Stomach (tissue), 9 donors: Measurements from ENCODE around the gene ZNF181. TPM values are rescaled to one million over a fixed set of nuclear protein-coding genes. Genes with fewer than 3 reads are reported as not detected.

Experiments
- DNase-seq, 2 donors: peaks; one replicate each; pipeline versions ENCODE4 v3.0.0 to v3.0.0-alpha.2; 2013 to 2019
- H3K27ac ChIP-seq, 5 donors: fragments of 200-600 bp in 4 of 5; sonication (generic) in 4 of 5; one replicate each; pipeline ENCODE4 v1.5.1; 2013 to 2019; ENCODE audit warnings: mild to moderate bottlenecking in 1 of 5, moderate library complexity in 1 of 5
- H3K27me3 ChIP-seq, 3 donors: fragments of 200-600 bp; sonication (generic); one replicate each; pipeline ENCODE4 v1.5.1; 2017 to 2019; ENCODE audit warnings: mixed run types in 1 of 3
- H3K36me3 ChIP-seq, 4 donors: fragments of 200-600 bp; sonication (generic); 1 replicate in 3 of 4; 2 replicates in 1 of 4; pipeline ENCODE4 v1.5.1; 2016 to 2019
- H3K4me1 ChIP-seq, 4 donors: fragments of 200-600 bp; sonication (generic); one replicate each; pipeline ENCODE4 v1.5.1; 2016 to 2019
- H3K4me3 ChIP-seq, 4 donors: fragments of 200-600 bp; sonication (generic) in 3 of 4; one replicate each; pipeline ENCODE4 v1.5.1; 2016 to 2019; ENCODE audit warnings: mild to moderate bottlenecking in 1 of 4
- H3K9me3 ChIP-seq, 4 donors: fragments of 200-600 bp; sonication (generic); one replicate each; pipeline ENCODE4 v1.5.1; 2016 to 2019
- CTCF ChIP-seq, 7 experiments: fragments of 450-650 bp in 4 of 7; fragments of 200-600 bp in 3 of 7; sonication (generic) in 3 of 7; IDR thresholded peaks; one replicate each; pipeline ENCODE4 v1.5.1; 2016 to 2019; ENCODE audit warnings: antibody characterized with exemption in 7 of 7, control low read depth in 2 of 7, mild to moderate bottlenecking in 1 of 7
- EP300 ChIP-seq: sonication (generic); formaldehyde crosslinking; IDR thresholded peaks from one replicate; pipeline ENCODE4 v1.6.1; 2017; ENCODE audit warnings: antibody characterized with exemption
- POLR2A ChIP-seq, 4 donors: fragments of 450-650 bp; IDR thresholded peaks; one replicate each; pipeline ENCODE4 v1.6.1; 2016; ENCODE audit warnings: antibody characterized with exemption in 4 of 4, control low read depth in 2 of 4, mild to moderate bottlenecking in 1 of 4, moderate library complexity in 1 of 4
- POLR2AphosphoS5 ChIP-seq, 3 donors: sonication (generic); formaldehyde crosslinking; IDR thresholded peaks; one replicate each; pipeline ENCODE4 v1.6.1; 2016; ENCODE audit warnings: antibody characterized with exemption in 3 of 3
- WGBS, 5 donors: extraction: QIAGEN DNeasy Blood & Tissue Kit in 3 of 5; methylation state at CpG; one replicate each; pipeline versions ENCODE4 v1.1.5 to v1.1.7; 2013 to 2018; 5-methylcytosine and 5-hydroxymethylcytosine counted together
- intact Hi-C: fragments of 100-400 bp; cut with DNase I; formaldehyde crosslinking; loops from one replicate; pipeline ENCODE4 v1.15.1; 2023; ENCODE audit warnings: low total_unique reads
- polyA plus RNA-seq, 3 donors: library from polyadenylated mRNA; stranded (reverse); fragments of 200-250 nt; gene quantifications; one replicate each; pipeline ENCODE4 v1.2.3, GENCODE V29; 2013
- total RNA-seq, 5 donors: library from RNA; depleted of rRNA; stranded (reverse); fragments of >200 nt; gene quantifications; one replicate each; pipeline versions ENCODE4 v1.1.0 to v1.2.3, GENCODE V29; 2014 to 2016
- donor health status: healthy with polysubstance abuse.
- donor health status: Bipolar disorder and iron deficiency.
- donor health status: healthy.

ZNF181 gene
- total and polyA plus RNA-seq, 8 donors: 2.3 to 43.2 (median 9.6) TPM

GRCh38 chr19:34794066-34794960 lies 60.3 kb downstream of the ZNF181 start:
- Histone ChIP-seq H3K4me3 (no peak overlapping the region), H3K36me3 (no peaks in the 10 kb centered on the region), H3K27ac (no peak overlapping the region), H3K9me3 (peaks cover 0 to 29% (median 0%) of the 10 kb centered on the region in 4 donors), H3K27me3 (no peaks in the 10 kb centered on the region), H3K4me1 (no peaks in the 10 kb centered on the region)
- intact Hi-C loops: no loop called here
- DNase-seq: no peak
- no peak for TF ChIP-seq EP300
- no peak for TF ChIP-seq POLR2AphosphoS5 (IDR thresholded peaks at IDR 0.05)
- no peak for TF ChIP-seq CTCF (IDR thresholded peaks at IDR 0.05)
- no peak for TF ChIP-seq POLR2A (IDR thresholded peaks at IDR 0.05)
- 71 to 83% (median 75%) methylated on average over 9 of the region's 9 CpGs for WGBS, 5 donors

Other genes starting within 250 kb of the ZNF181 start
- gene SCGB2B2, start 57.1 kb upstream of the ZNF181 start, total RNA-seq: 1 to 10 TPM in 1 of 5 donors, under 1 TPM in 1, not detected in 3; 0.37 to 1.8 TPM
- under 1 TPM in 1 of 3 donors, not detected in 2; 0.12 TPM for gene SCGB2B2, start 57.1 kb upstream of the ZNF181 start, polyA plus RNA-seq
- gene ZNF302, start 56.6 kb upstream of the ZNF181 start, total RNA-seq: 10 to 100 TPM; 13.8 to 92.4 (median 21.7) TPM
- 10 to 100 TPM; 10.1 to 18.2 (median 15.0) TPM for gene ZNF302, start 56.6 kb upstream of the ZNF181 start, polyA plus RNA-seq
- gene ZNF599, start 39.0 kb downstream of the ZNF181 start, total RNA-seq: 1 to 10 TPM in 3 of 5 donors, under 1 TPM in 1, not detected in 1; 0.58 to 6.7 (median 4.1) TPM
- 1 to 10 TPM; 3.4 to 6.6 (median 4.5) TPM for gene ZNF599, start 39.0 kb downstream of the ZNF181 start, polyA plus RNA-seq
- 1 to 10 TPM in 3 of 5 donors, under 1 TPM in 1, not detected in 1; 0.58 to 4.1 (median 3.5) TPM for gene ZNF30, start 192.7 kb downstream of the ZNF181 start, total RNA-seq
- 1 to 10 TPM; 1.2 to 6.1 (median 1.4) TPM for gene ZNF30, start 192.7 kb downstream of the ZNF181 start, polyA plus RNA-seq
- 10 to 100 TPM in 2 of 5 donors, 1 to 10 TPM in 2, under 1 TPM in 1; 0.87 to 14.3 (median 8.4) TPM for gene ZNF792, start 230.0 kb downstream of the ZNF181 start, total RNA-seq
- gene ZNF792, start 230.0 kb downstream of the ZNF181 start, polyA plus RNA-seq: 1 to 10 TPM in 1 of 3 donors, under 1 TPM in 2; 0.78 to 1.4 (median 0.87) TPM